K562 (cell line): ENCODE results near the gene NEK1. TPM values are rescaled to one million over a fixed set of nuclear protein-coding genes. Genes with fewer than 3 reads are reported as not detected.

Experiments used
- ATF7 ChIP-seq: fragments of 450-650 bp; IDR thresholded peaks from 2 replicates; pipeline ENCODE4 v1.7.1; 2014; ENCODE audit warnings: mild to moderate bottlenecking, moderate library complexity
- BDP1 ChIP-seq: IDR thresholded peaks from 3 replicates; pipeline ENCODE4 v1.6.1; 2011; ENCODE audit not compliant: insufficient read length, insufficient read depth
- CBFB ChIP-seq: sonication (generic); formaldehyde crosslinking; IDR thresholded peaks from 2 replicates; pipeline ENCODE4 v1.4.0; 2020; ENCODE audit warnings: mild to moderate bottlenecking, missing genetic modification reagents
- CREB1 ChIP-seq, 2 experiments: sonication (generic) in 1 of 2; formaldehyde crosslinking in 1 of 2; IDR thresholded peaks; 2 replicates each; pipeline versions ENCODE4 v1.6.1 to v1.8.0; 2012 to 2022; ENCODE audit warnings: inconsistent platforms in 1 of 2, mild to moderate bottlenecking in 1 of 2, missing genetic modification reagents in 1 of 2, moderate library complexity in 1 of 2
- CUX1 ChIP-seq: fragments of 200-800 bp; sonication (Bioruptor generic); IDR thresholded peaks from 2 replicates; pipeline ENCODE4 v1.6.1; 2016; ENCODE audit warnings: missing genetic modification characterization, missing compliant biosample characterization
- ELK1 ChIP-seq: sonication (generic); formaldehyde crosslinking; IDR thresholded peaks from 2 replicates; pipeline ENCODE4 v1.8.1; 2022; ENCODE audit warnings: missing genetic modification reagents
- FOXJ2 ChIP-seq: fragments of 200-800 bp; sonication (Bioruptor generic); IDR thresholded peaks from 2 replicates; pipeline ENCODE4 v1.6.1; 2016; ENCODE audit warnings: missing genetic modification characterization, missing compliant biosample characterization
- HDAC2 ChIP-seq: fragments of 450-650 bp; IDR thresholded peaks from 2 replicates; pipeline ENCODE4 v1.6.1; 2016; ENCODE audit warnings: mild to moderate bottlenecking
- HDAC6 ChIP-seq: IDR thresholded peaks from 2 replicates; pipeline ENCODE4 v1.6.1; 2012; ENCODE audit warnings: low read depth, mild to moderate bottlenecking, control low read depth, inconsistent platforms, low read length, moderate library complexity
- POLR2H ChIP-seq: IDR thresholded peaks from 2 replicates; pipeline ENCODE4 v1.6.1; 2016; ENCODE audit warnings: missing genetic modification characterization, low read depth, mild to moderate bottlenecking, control low read depth, missing compliant biosample characterization, moderate library complexity
- SMC3 ChIP-seq: conservative IDR thresholded peaks from 2 replicates; pipeline ENCODE4 v1.6.1; 2011; ENCODE audit warnings: low read depth, low read length, improper control_type of control experiment; ENCODE audit not compliant: insufficient read depth
- STAT5A ChIP-seq: IDR thresholded peaks from 2 replicates; pipeline ENCODE4 v1.6.1; 2012; ENCODE audit warnings: low read length, inconsistent platforms, borderline replicate concordance
- XRCC5 ChIP-seq: fragments of 200-400 bp; formaldehyde crosslinking; IDR thresholded peaks from 2 replicates; pipeline ENCODE4 v1.6.1; 2017; ENCODE audit warnings: low read depth, mild to moderate bottlenecking, low read length
- ZBTB7A ChIP-seq: IDR thresholded peaks from 2 replicates; pipeline ENCODE4 v1.6.1; 2011; ENCODE audit warnings: low read depth, mild to moderate bottlenecking, low read length, moderate library complexity, borderline replicate concordance; ENCODE audit not compliant: control insufficient read depth
- polyA plus RNA-seq, 8 experiments: library from polyadenylated mRNA; depleted of rRNA in 4 of 8; stranded (reverse) in 5 of 8; unstranded in 3 of 8; fragments of >200 nt; fragmentation: Nextera tagmentation in 2 of 8; fragmentation: Illumina TruSeq in 1 of 8; extraction: Ambion mirVana in 2 of 8; extraction: Trizol in 1 of 8; gene quantifications; 2 replicates each; pipeline versions ENCODE4 v1.2.1 to v1.2.3, GENCODE V29; 2011 to 2014; ENCODE audit warnings: inconsistent platforms in 1 of 8, missing spikeins in 1 of 8
- total RNA-seq, 7 experiments: library from RNA; depleted of rRNA in 6 of 7; stranded (reverse); fragments of >200 nt in 6 of 7; fragmentation: Illumina TruSeq in 2 of 7; extraction: Trizol in 2 of 7; gene quantifications; 2 replicates each; pipeline versions ENCODE4 v1.2.1 to v1.2.3, GENCODE V29; 2011 to 2021; ENCODE audit warnings: low replicate concordance in 1 of 7
- TF ChIP-seq, protein P1 (sequence below): IDR thresholded peaks from 2 replicates; pipeline ENCODE4 v1.6.1; 2012; ENCODE audit warnings: low read depth, low read length, improper control_type of control experiment, borderline replicate concordance
- TF ChIP-seq, protein P2 (sequence below): sonication (generic); formaldehyde crosslinking; IDR thresholded peaks from 2 replicates; pipeline ENCODE4 v1.8.1; 2023; ENCODE audit warnings: mild to moderate bottlenecking, missing genetic modification reagents

NEK1 gene
- total and polyA plus RNA-seq, 9 of the 15 experiments (the other 6 are each of a cell fraction or from before 2014, with no cell fraction given), result 6.2 to 15.7 (median 10.3) TPM

- TF ChIP-seq CUX1 (CRISPR knock-in tag) (no peak), POLR2H (tag) (no peak), CREB1 (IDR thresholded peaks at IDR 0.05) (no peak), CREB1 (CRISPR knock-in tag; IDR thresholded peaks at IDR 0.05) (no peak), ATF7 (peak; percentile 63), XRCC5 (no peak), CBFB (CRISPR knock-in tag) (no peak), STAT5A (no peak), HDAC2 (0 out of 2 replicates have a peak, but pooled peaks have one; percentile 20), FOXJ2 (tag) (0 out of 2 replicates have a peak, but pooled peaks have one; percentile 37), ELK1 (CRISPR knock-in tag) (no peak), BDP1 (no peak), ZBTB7A (no peak), HDAC6 (no peak), SMC3 (no peak)
- TF ChIP-seq, protein P1, sequence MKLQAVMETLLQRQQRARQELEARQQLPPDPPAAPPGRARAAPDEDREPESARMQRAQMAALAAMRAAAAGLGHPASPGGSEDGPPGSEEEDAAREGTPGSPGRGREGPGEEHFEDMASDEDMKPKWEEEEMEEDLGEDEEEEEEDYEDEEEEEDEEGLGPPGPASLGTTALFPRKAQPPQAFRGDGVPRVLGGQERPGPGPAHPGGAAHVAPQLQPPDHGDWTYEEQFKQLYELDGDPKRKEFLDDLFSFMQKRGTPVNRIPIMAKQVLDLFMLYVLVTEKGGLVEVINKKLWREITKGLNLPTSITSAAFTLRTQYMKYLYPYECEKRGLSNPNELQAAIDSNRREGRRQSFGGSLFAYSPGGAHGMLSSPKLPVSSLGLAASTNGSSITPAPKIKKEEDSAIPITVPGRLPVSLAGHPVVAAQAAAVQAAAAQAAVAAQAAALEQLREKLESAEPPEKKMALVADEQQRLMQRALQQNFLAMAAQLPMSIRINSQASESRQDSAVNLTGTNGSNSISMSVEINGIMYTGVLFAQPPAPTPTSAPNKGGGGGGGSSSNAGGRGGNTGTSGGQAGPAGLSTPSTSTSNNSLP, result peak; percentile 53; the same call in 1 of the 2 replicates
- TF ChIP-seq, protein P2, sequence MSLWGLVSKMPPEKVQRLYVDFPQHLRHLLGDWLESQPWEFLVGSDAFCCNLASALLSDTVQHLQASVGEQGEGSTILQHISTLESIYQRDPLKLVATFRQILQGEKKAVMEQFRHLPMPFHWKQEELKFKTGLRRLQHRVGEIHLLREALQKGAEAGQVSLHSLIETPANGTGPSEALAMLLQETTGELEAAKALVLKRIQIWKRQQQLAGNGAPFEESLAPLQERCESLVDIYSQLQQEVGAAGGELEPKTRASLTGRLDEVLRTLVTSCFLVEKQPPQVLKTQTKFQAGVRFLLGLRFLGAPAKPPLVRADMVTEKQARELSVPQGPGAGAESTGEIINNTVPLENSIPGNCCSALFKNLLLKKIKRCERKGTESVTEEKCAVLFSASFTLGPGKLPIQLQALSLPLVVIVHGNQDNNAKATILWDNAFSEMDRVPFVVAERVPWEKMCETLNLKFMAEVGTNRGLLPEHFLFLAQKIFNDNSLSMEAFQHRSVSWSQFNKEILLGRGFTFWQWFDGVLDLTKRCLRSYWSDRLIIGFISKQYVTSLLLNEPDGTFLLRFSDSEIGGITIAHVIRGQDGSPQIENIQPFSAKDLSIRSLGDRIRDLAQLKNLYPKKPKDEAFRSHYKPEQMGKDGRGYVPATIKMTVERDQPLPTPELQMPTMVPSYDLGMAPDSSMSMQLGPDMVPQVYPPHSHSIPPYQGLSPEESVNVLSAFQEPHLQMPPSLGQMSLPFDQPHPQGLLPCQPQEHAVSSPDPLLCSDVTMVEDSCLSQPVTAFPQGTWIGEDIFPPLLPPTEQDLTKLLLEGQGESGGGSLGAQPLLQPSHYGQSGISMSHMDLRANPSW (CRISPR knock-in tag), result no peak
Observed at GRCh38 chr4:169604131-169604900, 8.1 kb downstream of the NEK1 start (continued).
